ENCODE measurements around the gene CACNB2.
"Not testable (repeated sequence)": the region's sequence is repeated elsewhere in the genome, so short reads cannot be mapped to it uniquely, and the experiment has no call there.

The CACNB2 gene

DNA sequence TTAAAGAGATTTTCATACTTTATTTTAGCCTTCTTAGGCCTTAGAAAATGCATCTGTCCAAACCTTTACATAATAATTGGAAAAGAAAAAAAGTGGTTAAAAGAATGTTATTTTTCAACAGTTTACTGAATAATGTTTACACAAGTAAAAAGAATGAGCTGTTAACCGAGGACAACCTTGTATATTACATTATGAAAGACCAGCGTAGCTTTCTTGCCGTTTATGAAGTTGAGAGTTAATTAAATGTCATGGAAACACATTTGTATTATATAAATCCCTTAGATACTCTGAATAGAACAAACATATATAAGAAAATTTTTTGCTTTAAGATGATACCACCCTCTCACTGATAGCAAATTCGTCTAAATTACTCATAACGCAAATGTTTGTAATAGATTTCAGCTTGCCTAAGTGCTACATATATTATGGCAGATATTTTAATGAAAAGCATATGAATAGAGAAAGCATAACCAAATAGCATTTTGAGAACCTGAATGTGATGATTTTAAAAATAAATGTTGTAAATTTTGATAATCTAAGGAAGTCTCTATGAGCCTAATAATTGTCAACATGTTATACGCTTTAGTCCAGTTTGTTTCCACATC lies 9.1 kb downstream of the CACNB2 start:
- no peak for DNase-seq

DNA sequence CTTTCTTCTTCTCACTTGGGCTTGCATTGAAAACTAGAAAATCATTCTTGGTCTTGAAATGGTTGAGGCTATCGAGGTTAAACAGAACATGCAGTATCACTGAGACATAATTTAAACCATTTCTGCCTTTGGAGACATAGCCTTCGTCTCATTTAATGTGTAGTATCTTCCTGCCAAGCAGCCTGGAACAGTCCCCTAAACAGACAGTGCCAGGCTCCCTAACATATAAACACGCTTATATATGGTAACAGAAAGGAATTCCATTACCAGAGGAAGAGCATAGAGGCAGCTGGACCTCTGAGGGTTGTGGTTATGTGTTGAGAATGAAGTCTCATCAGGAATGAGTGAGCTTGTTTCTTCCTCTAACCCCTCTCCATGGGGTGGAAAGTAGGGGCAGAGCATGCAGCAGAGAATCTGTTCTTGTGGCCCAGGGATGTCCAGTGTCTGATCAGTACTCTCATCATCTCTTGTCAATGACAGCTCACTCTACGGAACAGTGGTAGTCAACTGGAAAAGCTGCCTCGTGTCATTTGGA lies 11.2 kb downstream of the CACNB2 start:
- no peak for DNase-seq

DNA sequence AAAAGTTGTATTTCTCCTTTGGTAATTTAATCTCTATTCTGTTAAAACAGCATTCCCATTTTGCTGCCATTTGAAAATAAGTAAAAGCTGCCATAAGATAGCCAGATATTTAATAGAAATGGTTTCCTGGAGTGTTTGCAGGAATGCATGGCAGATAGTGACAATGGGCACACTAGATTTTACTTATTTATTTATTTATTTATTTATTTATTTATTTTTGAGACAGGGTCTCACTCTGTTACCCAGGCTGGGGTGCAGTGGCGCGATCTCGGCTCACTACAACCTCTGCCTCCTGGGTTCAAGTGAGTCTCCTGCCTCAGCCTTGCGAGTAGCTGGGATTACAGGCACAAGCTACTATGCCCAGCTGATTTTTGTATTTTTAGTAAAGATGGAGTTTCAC lies 13.2 kb downstream of the CACNB2 start:
- DNase-seq = not testable (repeated sequence)

DNA sequence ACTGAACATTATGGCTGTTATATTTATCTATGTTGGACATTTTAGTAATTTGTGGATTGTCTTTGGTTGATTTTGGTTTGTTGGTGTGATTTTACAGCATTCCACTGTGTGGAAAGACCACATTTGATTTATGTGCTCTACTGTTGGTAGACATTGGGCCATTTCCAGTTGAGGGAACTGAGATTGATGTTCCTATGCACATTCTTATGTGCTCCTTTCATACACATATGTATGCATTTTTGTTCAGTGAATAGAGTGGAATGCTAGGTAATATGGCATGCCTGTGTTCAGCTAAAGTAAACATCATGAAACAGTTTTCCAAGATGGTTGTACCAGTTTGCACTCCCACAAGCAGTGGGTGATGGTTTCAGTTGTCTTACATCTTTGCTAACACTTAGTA lies 15.1 kb downstream of the CACNB2 start:
- DNase-seq = no peak

GRCh38 chr10:18156797-18157196 lies 16.6 kb downstream of the CACNB2 start:
- DNase-seq = not testable (repeated sequence)

DNA sequence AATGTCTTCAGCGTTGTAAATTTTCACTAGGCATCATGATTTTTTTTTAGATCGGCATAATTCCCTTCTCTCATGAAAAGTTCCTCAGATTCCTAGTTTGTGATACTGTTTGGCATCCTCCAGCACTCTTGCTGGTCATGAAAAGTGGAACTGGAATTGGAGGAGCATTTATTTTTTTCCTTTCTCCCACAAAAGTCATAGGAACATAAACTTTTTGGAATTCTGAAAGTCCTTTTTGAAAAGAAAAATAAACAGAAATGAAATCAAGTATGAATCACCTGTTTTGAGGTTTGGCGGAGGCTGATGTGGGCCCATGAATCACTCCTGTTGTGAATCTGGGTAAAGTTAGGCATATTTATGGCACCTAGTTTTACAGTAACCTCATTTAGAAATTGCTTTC lies 17.7 kb downstream of the CACNB2 start:
- no peak for DNase-seq

DNA sequence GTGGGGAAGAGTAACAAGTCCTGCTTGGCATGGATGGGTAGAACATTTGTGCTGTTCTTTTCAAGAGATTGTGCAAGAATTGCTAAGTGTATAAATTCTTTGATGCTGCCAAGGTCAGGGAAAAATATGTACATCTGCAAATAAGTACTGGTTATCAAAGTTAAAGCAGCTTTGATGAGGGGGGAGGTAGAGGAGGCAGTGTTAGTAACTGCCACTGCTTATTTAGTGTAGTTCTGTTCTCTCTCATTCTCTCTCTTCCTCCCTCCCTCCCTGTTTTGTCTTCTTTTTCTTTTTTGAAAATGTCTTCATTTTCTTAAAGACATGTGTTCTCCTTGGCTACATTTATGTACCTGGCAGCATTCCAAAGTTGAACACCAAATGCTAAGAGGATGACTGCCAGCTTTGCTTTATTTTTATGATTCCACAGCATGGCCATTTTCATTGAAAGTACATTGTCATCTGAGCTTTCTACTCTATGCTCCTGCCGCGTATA lies 18.6 kb downstream of the CACNB2 start:
- no peak for DNase-seq

- no peak for DNase-seq
Observed at GRCh38 chr10:18159557-18159956, 19.3 kb downstream of the CACNB2 start.

GRCh38 chr10:18162021-18162627 lies 21.9 kb downstream of the CACNB2 start:
- no peak for DNase-seq

DNA sequence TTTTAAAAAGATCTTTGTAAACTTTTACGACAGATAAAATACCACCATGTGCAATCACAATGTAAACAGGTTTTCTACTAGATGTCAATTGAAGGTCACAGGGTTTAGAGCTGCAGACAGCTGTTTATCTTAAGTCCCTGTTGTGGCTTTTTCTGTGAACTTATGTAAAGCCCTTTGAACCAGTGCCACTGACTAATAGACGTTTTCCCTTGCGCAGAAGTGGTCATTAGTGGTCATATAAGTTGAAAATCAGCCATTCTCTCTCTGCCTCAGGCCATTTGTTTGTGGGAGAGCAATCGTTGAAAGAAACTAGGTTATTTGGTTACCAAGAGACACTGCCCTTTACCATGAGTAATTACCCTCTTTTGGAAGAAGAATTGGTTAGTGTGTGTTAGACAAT lies 23.9 kb downstream of the CACNB2 start:
- no peak for DNase-seq

GRCh38 chr10:18164748-18165361 lies 24.6 kb downstream of the CACNB2 start:
- no peak for DNase-seq

DNA sequence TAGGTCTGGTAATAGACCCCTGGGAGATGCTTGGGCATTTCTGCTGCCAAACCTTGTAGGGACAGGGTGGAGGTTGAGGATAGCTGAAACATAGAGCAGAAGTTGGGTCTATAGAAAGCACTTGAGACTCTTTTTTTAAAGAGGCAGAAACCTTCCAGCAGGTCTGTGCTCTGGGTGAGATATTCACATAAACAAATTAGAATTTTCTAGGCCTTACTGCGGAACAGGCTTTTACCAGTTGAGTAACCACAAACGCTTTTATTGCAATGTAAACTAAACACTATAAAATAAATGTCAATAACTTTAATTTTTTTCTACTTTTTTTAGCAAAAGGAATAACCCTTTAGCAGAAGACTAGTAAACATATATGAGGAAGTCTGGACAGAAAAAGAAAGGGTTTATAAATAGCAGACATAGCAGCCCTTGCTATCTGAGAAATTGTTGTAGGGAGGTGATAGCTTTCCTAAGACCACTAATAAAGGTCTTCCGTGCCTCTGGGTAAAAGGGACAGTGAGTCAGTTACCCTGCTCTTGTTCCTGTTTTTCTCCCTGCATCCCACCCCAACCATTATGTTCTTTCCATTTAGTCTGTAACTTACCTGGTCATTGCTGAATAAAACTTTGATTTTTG lies 38.7 kb downstream of the CACNB2 start:
- DNase-seq = no peak

DNA sequence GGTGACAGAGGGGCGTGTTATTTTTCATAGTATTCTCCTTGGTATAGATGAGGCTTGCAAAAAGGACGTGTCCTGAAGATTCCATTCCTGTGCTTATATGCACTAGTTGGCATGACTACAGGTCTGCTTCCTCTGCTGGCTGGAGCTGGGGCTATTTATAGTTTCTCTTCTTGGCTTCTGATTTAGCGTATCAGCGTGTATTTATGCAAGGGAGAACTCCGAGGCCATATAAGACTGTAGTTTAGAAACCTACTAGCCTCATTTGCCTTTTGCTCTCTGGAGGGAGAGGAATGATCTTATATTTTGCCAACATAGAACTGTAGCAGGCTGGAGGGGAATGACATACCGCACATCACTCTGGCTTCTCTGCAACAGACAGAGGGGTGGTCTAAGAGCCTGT lies 39.7 kb downstream of the CACNB2 start:
- no peak for DNase-seq

GRCh38 chr10:18181382-18181781 lies 41.2 kb downstream of the CACNB2 start:
- not testable (repeated sequence) for DNase-seq

GRCh38 chr10:18185621-18186020 lies 45.4 kb downstream of the CACNB2 start:
- no peak for DNase-seq

- no peak for DNase-seq
Observed at GRCh38 chr10:18190840-18191239, 50.6 kb downstream of the CACNB2 start.

DNA sequence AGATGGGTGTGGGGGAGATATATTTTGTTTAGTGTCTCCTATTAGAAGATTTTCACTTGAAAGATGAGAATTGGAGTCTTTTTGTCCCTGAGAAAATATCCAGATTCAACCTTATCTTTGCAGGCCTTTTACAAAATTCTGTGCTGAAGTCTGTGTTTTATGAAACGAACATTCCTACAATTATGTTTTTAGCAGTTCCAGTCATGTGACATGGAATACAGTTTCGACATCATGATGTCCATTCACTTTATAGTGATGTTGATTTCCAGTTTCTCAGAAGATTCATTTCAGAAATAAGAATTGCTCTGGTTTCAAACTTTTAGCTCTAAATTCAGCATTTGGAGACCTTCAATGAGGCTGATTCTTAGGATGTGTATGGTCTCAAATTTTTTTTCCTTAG lies 54.4 kb downstream of the CACNB2 start:
- no peak for DNase-seq

- no peak for DNase-seq
Observed at GRCh38 chr10:18195060-18195799, 55.0 kb downstream of the CACNB2 start.

- DNase-seq = no peak
Observed at GRCh38 chr10:18196806-18197550, 56.8 kb downstream of the CACNB2 start.

GRCh38 chr10:18197706-18198105 lies 57.5 kb downstream of the CACNB2 start:
- no peak for DNase-seq

- no peak for DNase-seq
Observed at GRCh38 chr10:18201877-18202276, 61.7 kb downstream of the CACNB2 start.
